H9 (cell line): Measurements from ENCODE around the gene CHID1. TPM values are rescaled to one million over a fixed set of nuclear protein-coding genes. Genes with fewer than 3 reads are reported as not detected.

Experiments used
- DNase-seq: peaks from one replicate; pipeline ENCODE4 v3.0.0-alpha.2; 2017
- H2AFZ ChIP-seq: one replicate; pipeline ENCODE4 v1.6.1; 2013; ENCODE audit warnings: mild to moderate bottlenecking, low read length, control low read depth, moderate library complexity
- H2AK5ac ChIP-seq: 2 replicates; pipeline ENCODE4 v1.6.1; 2013; ENCODE audit warnings: low read length, control low read depth, mixed read lengths; ENCODE audit not compliant: insufficient read length
- H2BK120ac ChIP-seq: one replicate; pipeline ENCODE4 v1.6.1; 2013; ENCODE audit warnings: low read depth, mild to moderate bottlenecking, low read length, control low read depth, inconsistent platforms; ENCODE audit not compliant: poor library complexity, severe bottlenecking
- H2BK12ac ChIP-seq: 2 replicates; pipeline ENCODE4 v1.6.1; 2013; ENCODE audit warnings: low read length, control low read depth, mixed read lengths, low read depth; ENCODE audit not compliant: insufficient read length
- H2BK15ac ChIP-seq: 2 replicates; pipeline ENCODE4 v1.6.1; 2013; ENCODE audit warnings: low read depth, low read length, control low read depth
- H2BK20ac ChIP-seq: one replicate; pipeline ENCODE4 v1.6.1; 2013; ENCODE audit warnings: low read depth, mild to moderate bottlenecking, low read length, control low read depth, inconsistent platforms; ENCODE audit not compliant: poor library complexity, severe bottlenecking
- H2BK5ac ChIP-seq: 2 replicates; pipeline ENCODE4 v1.6.1; 2013; ENCODE audit warnings: low read length, control low read depth, mixed read lengths; ENCODE audit not compliant: insufficient read length
- H3K14ac ChIP-seq: 2 replicates; pipeline ENCODE4 v1.6.1; 2013; ENCODE audit warnings: low read length, control low read depth; ENCODE audit not compliant: insufficient read depth
- H3K18ac ChIP-seq: 2 replicates; pipeline ENCODE4 v1.6.1; 2013; ENCODE audit warnings: low read depth, mild to moderate bottlenecking, mixed read lengths, low read length, control low read depth; ENCODE audit not compliant: insufficient read length
- H3K23ac ChIP-seq: 2 replicates; pipeline ENCODE4 v1.6.1; 2013; ENCODE audit warnings: low read length, control low read depth, mixed read lengths, low read depth; ENCODE audit not compliant: insufficient read length
- H3K23me2 ChIP-seq: 2 replicates; pipeline ENCODE4 v1.6.1; 2013; ENCODE audit warnings: low read depth, mild to moderate bottlenecking, mixed read lengths, low read length, control low read depth; ENCODE audit not compliant: insufficient read length, poor library complexity, severe bottlenecking
- H3K27ac ChIP-seq: 2 replicates; pipeline ENCODE4 v1.5.1; 2013; ENCODE audit warnings: low read length, control low read depth, mixed read lengths, low read depth; ENCODE audit not compliant: insufficient read length
- H3K27me3 ChIP-seq: 2 replicates; pipeline ENCODE4 v1.6.1; 2013; ENCODE audit warnings: low read length, control low read depth, inconsistent platforms; ENCODE audit not compliant: insufficient read depth
- H3K4ac ChIP-seq: 2 replicates; pipeline ENCODE4 v1.6.1; 2013; ENCODE audit warnings: low read depth, mild to moderate bottlenecking, control low read depth, inconsistent platforms, low read length, moderate library complexity
- H3K4me1 ChIP-seq: 2 replicates; pipeline ENCODE4 v1.6.1; 2013; ENCODE audit warnings: low read length, control low read depth, inconsistent platforms; ENCODE audit not compliant: insufficient read depth
- H3K4me2 ChIP-seq: 2 replicates; pipeline ENCODE4 v1.6.1; 2013; ENCODE audit warnings: low read length, control low read depth, mixed read lengths; ENCODE audit not compliant: insufficient read length, insufficient read depth
- H3K56ac ChIP-seq: 2 replicates; pipeline ENCODE4 v1.6.1; 2013; ENCODE audit warnings: low read depth, mild to moderate bottlenecking, mixed read lengths, low read length, control low read depth; ENCODE audit not compliant: insufficient read length
- H3K79me1 ChIP-seq: 2 replicates; pipeline ENCODE4 v1.6.1; 2013; ENCODE audit warnings: low read depth, mild to moderate bottlenecking, moderate library complexity, low read length, control low read depth, inconsistent platforms; ENCODE audit not compliant: insufficient read depth, poor library complexity, severe bottlenecking
- H3K79me2 ChIP-seq: 2 replicates; pipeline ENCODE4 v1.6.1; 2013; ENCODE audit warnings: low read length, control low read depth, inconsistent platforms; ENCODE audit not compliant: insufficient read depth
- H3K9ac ChIP-seq: 2 replicates; pipeline ENCODE4 v1.6.1; 2013; ENCODE audit warnings: low read length, control low read depth, mixed read lengths; ENCODE audit not compliant: insufficient read length; ENCODE audit errors: extremely low read depth
- H3K9me3 ChIP-seq: one replicate; pipeline ENCODE4 v1.6.1; 2013; ENCODE audit warnings: low read depth, low read length, inconsistent platforms; ENCODE audit not compliant: control insufficient read depth
- H3T11ph ChIP-seq: one replicate; pipeline ENCODE4 v1.6.1; 2013; ENCODE audit warnings: mild to moderate bottlenecking, low read length, control low read depth, inconsistent platforms
- H4K20me1 ChIP-seq: one replicate; pipeline ENCODE4 v1.6.1; 2013; ENCODE audit not compliant: control insufficient read depth, insufficient read length, insufficient read depth
- H4K5ac ChIP-seq: 2 replicates; pipeline ENCODE4 v1.6.1; 2013; ENCODE audit warnings: low read depth, mild to moderate bottlenecking, mixed read lengths, low read length, control low read depth; ENCODE audit not compliant: insufficient read length
- H4K8ac ChIP-seq: replicated peaks from 2 replicates; pipeline ENCODE4 v1.6.1; 2013; ENCODE audit warnings: low read length, control low read depth, mixed read lengths, low read depth; ENCODE audit not compliant: insufficient read length
- H4K91ac ChIP-seq: 2 replicates; pipeline ENCODE4 v1.6.1; 2013; ENCODE audit warnings: low read depth, mild to moderate bottlenecking, moderate library complexity, mixed read lengths, low read length, control low read depth; ENCODE audit not compliant: insufficient read length
- H3K27ac Mint-ChIP-seq, 3 experiments: 2 replicates in 2 of 3; 3 replicates in 1 of 3; pipeline ENCODE4 v1.8.0; 2020 to 2021; ENCODE audit warnings: mixed read lengths in 3 of 3, mild to moderate bottlenecking in 1 of 3, moderate library complexity in 1 of 3
- H3K27me3 Mint-ChIP-seq: 2 replicates; pipeline ENCODE4 v1.8.0; 2021; ENCODE audit warnings: low read depth, mild to moderate bottlenecking, moderate library complexity, mixed read lengths
- H3K36me3 Mint-ChIP-seq, 3 experiments: 2 replicates in 2 of 3; 3 replicates in 1 of 3; pipeline ENCODE4 v1.8.0; 2020 to 2021; ENCODE audit warnings: low read depth in 3 of 3, mixed read lengths in 3 of 3; ENCODE audit not compliant: insufficient read depth in 1 of 3
- H3K4me1 Mint-ChIP-seq, 2 experiments: 2 replicates each; pipeline ENCODE4 v1.8.0; 2020; ENCODE audit warnings: mixed read lengths in 2 of 2
- H3K4me3 Mint-ChIP-seq, 2 experiments: 2 replicates in 1 of 2; 3 replicates in 1 of 2; pipeline ENCODE4 v1.8.0; 2020 to 2021; ENCODE audit warnings: mild to moderate bottlenecking in 2 of 2, mixed read lengths in 2 of 2, moderate library complexity in 1 of 2
- H3K9me3 Mint-ChIP-seq, 2 experiments: 2 replicates in 1 of 2; 3 replicates in 1 of 2; pipeline ENCODE4 v1.8.0; 2020; ENCODE audit warnings: mild to moderate bottlenecking in 2 of 2, mixed read lengths in 2 of 2, moderate library complexity in 1 of 2
- CTCF ChIP-seq: fragments of 200-600 bp; sonication (generic); conservative IDR thresholded peaks from 3 replicates; pipeline ENCODE4 v1.8.0; 2021; ENCODE audit warnings: antibody characterized with exemption, mild to moderate bottlenecking
- WGBS: extraction: QIAGEN DNeasy Blood & Tissue Kit; methylation state at CpG from one replicate; pipeline ENCODE4 v1.1.7; 2013; ENCODE audit warnings: missing lambda C conversion rate, low lambda C conversion rate, mixed read lengths; ENCODE audit not compliant: insufficient read length; ENCODE audit errors: extremely low coverage; 5-methylcytosine and 5-hydroxymethylcytosine counted together
- total RNA-seq: library from RNA; stranded (reverse); gene quantifications from 2 replicates; pipeline ENCODE4 v1.2.1, GENCODE V29; 2021

The CHID1 gene
- total RNA-seq, 1 experiment from 2014 or later: 89.4 TPM

DNA sequence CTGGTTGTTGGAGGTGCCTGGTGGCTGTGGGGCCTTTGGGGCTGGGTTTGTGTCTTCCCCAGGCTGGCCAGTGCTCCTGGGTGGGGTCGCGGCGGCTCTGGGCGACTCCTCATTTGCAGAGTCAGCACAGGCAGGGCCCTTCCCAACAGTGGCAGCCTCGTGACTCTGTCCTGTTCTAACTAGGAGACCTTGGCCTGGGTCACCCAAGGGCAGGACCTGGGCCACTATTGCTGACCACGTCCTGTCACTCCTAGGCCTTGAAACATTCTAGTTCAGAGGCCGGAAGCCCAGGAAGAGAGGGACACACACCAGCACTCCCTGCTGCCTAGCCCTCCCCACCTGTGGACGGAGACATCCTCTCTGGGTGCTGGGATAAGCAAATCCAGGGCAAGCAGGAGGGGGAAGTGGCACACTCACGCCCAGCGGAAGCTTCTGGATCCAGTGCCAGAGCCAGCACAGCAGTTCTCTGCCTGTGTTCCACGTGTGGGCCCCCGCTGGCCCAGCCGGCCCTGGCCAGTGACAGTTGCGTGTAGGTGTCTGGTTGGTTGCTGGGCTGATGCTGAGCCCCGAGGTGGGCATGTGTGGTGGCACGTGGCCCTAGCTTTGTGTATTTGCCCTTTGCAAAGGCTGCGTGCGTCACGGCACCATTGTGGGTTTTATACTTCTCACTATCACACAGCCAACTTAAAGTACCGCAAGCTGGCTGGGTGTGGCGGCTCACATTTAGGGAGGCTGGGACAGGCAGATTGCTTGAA lies 4.3 kb upstream of the CHID1 start:
- no peak for TF ChIP-seq CTCF
- Histone ChIP-seq H3K56ac (no peak overlapping the region), H4K20me1 (peaks cover 3% of the 10 kb centered on the region), H2AFZ (no peak overlapping the region), H2BK20ac (no peak overlapping the region), H3K9ac (no peak overlapping the region), H3K9me3 (no peaks in the 10 kb centered on the region), H3K14ac (no peak overlapping the region), H3K27me3 (no peaks in the 10 kb centered on the region), H2AK5ac (no peak overlapping the region), H2BK12ac (no peak overlapping the region), H3K23me2 (peaks cover 15% of the 10 kb centered on the region), H4K91ac (no peak overlapping the region), H3K4me2 (no peak overlapping the region), H3K23ac (no peak overlapping the region), H3K4ac (no peak overlapping the region), H3K18ac (no peak overlapping the region), H2BK15ac (no peak overlapping the region), H3K79me2 (no peaks in the 10 kb centered on the region; the same call in 1 of the 2 replicates), H3K4me1 (no peaks in the 10 kb centered on the region; the same call in 1 of the 2 replicates), H3K79me1 (peaks cover under 1% of the 10 kb centered on the region), H4K8ac (no peak overlapping the region), H3K27ac (no peak overlapping the region), H3T11ph (no peak overlapping the region), H4K5ac (no peak overlapping the region), H2BK120ac (no peak overlapping the region), H2BK5ac (no peak overlapping the region)
- no peak overlapping the region for H3K27ac Mint-ChIP-seq
- no CpG with 5 or more reads among the region's 21 CpGs for WGBS
- no peaks in the 10 kb centered on the region for H3K9me3 Mint-ChIP-seq
- H3K4me3 Mint-ChIP-seq: no peak overlapping the region
- no peaks in the 10 kb centered on the region for H3K36me3 Mint-ChIP-seq
- peaks cover 10 to 12% of the 10 kb centered on the region in 2 experiments for H3K4me1 Mint-ChIP-seq
- H3K27me3 Mint-ChIP-seq: peaks cover 2% of the 10 kb centered on the region; the same call in 1 of the 2 replicates
- no peak for DNase-seq
